Upper lobe of right lung (tissue), 1 donor: ENCODE data around the gene TPH1. TPM values are rescaled to one million over a fixed set of nuclear protein-coding genes. Genes with fewer than 3 reads are reported as not detected.

Experiments
- ATAC-seq: fragments of 200-7000 bp; cut with Tn5 transposase; one replicate; pipeline ENCODE4 v1.9.1; 2020; ENCODE audit warnings: mild to moderate bottlenecking, moderate library complexity
- DNase-seq: peaks from one replicate; pipeline ENCODE4 v3.0.0-alpha.2; 2020
- H3K27ac ChIP-seq: fragments of 200-600 bp; one replicate; pipeline ENCODE4 v1.8.0; 2022
- H3K27me3 ChIP-seq: fragments of 200-600 bp; one replicate; pipeline ENCODE4 v1.8.0; 2022; ENCODE audit warnings: mild to moderate bottlenecking
- H3K36me3 ChIP-seq: fragments of 200-600 bp; one replicate; pipeline ENCODE4 v1.8.0; 2022
- H3K4me1 ChIP-seq: fragments of 200-600 bp; one replicate; pipeline ENCODE4 v1.8.0; 2022
- H3K4me3 ChIP-seq: fragments of 200-600 bp; one replicate; pipeline ENCODE4 v1.8.0; 2022; ENCODE audit warnings: mild to moderate bottlenecking
- H3K9me3 ChIP-seq: fragments of 200-600 bp; one replicate; pipeline ENCODE4 v1.8.0; 2022
- CTCF ChIP-seq: fragments of 200-600 bp; IDR thresholded peaks from one replicate; pipeline ENCODE4 v1.8.0; 2022; ENCODE audit warnings: antibody characterized with exemption
- intact Hi-C: fragments of 100-400 bp; cut with DNase I; formaldehyde crosslinking; loops from one replicate; pipeline ENCODE4 v1.11.0; 2022
- total RNA-seq: library from RNA; stranded (reverse); fragmentation: NEBNext Ultra II Directional; extraction: Animal tissue kit (Norgen Biotek cat#: 25700); gene quantifications from one replicate; pipeline ENCODE4 v1.2.1, GENCODE V29; 2021
- donor health status: DM: no; HTN: yes; CAD: no; lungs with severe emphysema.

The TPH1 gene
- total RNA-seq, 1 donor from 2014 or later, result 0.29 TPM

DNA sequence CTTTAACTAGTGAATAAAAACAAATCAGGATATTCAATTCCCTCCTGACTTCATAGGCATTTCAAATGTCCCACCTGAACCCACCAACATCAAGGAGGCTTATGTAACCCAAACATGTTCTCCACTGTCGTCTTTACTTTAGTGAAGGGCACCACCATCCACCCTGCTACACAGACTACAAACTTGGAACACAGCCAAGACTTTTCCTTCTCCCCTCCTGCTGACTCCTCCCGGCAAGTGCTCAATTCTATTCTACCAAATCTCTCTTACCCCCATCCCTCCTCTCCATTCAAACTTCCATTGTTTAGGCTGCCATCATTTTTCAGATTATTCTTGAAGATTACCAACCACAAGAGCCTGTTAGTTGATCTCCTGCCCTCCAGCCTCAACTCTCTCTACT lies 35.5 kb upstream of the TPH1 start:
- Histone ChIP-seq H3K27ac (no peak overlapping the region), H3K27me3 (no peaks in the 10 kb centered on the region), H3K4me1 (no peaks in the 10 kb centered on the region), H3K4me3 (no peak overlapping the region), H3K9me3 (no peaks in the 10 kb centered on the region), H3K36me3 (peaks cover 52% of the 10 kb centered on the region)
- no peak for TF ChIP-seq CTCF
- intact Hi-C loops, result no loop called here
- ATAC-seq (no peak), DNase-seq (no peak)

GRCh38 chr11:18080451-18080850 lies 34.4 kb upstream of the TPH1 start:
- no peak overlapping the region for H3K27ac ChIP-seq
- no peaks in the 10 kb centered on the region for H3K27me3 ChIP-seq
- DNase-seq, result no peak
- ATAC-seq, result no peak
- H3K4me1 ChIP-seq, result no peaks in the 10 kb centered on the region
- no peaks in the 10 kb centered on the region for H3K9me3 ChIP-seq
- no peak overlapping the region for H3K4me3 ChIP-seq
- peaks cover 41% of the 10 kb centered on the region for H3K36me3 ChIP-seq
- TF ChIP-seq CTCF, result no peak
- intact Hi-C loops, result no loop called here

DNA sequence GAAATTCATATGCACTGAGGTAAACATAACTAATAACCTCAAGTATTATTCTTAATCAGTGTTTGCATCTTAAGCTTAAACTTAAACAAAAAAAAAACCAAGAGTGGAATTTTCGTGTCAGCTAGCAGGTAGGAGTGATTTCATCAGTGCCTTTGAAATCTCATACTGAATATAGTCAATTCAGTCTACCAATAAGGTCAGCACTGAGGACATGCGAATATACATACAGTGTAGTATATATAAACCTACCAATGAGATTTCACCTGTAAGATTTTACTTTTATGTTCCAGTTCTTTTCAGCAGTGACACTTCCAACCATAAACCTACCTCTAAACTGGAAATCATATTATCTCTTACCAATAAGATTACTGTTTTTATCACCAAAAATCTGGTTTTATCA lies 32.8 kb upstream of the TPH1 start:
- no peak for DNase-seq
- Histone ChIP-seq H3K4me3 (no peak overlapping the region), H3K36me3 (peaks cover 38% of the 10 kb centered on the region), H3K4me1 (no peaks in the 10 kb centered on the region), H3K9me3 (no peaks in the 10 kb centered on the region), H3K27me3 (no peaks in the 10 kb centered on the region), H3K27ac (no peak overlapping the region)
- intact Hi-C loops, result no loop called here
- no peak for TF ChIP-seq CTCF
- no peak for ATAC-seq

DNA sequence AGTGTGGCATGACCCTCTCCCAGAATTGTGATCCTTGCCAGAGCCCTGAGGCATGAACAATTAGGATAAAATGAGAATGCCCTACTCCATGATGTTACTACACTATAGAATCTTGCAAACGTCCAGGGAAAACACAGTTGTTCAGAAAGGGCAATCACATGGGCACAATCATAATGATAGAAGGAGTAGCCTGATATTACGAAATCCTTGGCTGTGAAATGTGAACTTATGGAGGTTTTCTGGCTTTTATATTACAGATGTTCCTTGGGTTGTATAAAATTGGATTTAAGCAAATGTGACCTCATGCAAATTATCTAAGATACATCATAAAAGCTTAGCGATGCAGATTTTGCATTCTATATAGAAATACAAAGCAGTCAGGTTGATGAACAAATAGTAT lies 29.4 kb upstream of the TPH1 start:
- DNase-seq (no peak), ATAC-seq (no peak)
- intact Hi-C loops, result no loop called here
- Histone ChIP-seq H3K36me3 (peaks cover 13% of the 10 kb centered on the region), H3K27ac (no peak overlapping the region), H3K27me3 (no peaks in the 10 kb centered on the region), H3K4me3 (no peak overlapping the region), H3K9me3 (no peaks in the 10 kb centered on the region), H3K4me1 (no peaks in the 10 kb centered on the region)
- no peak for TF ChIP-seq CTCF

DNA sequence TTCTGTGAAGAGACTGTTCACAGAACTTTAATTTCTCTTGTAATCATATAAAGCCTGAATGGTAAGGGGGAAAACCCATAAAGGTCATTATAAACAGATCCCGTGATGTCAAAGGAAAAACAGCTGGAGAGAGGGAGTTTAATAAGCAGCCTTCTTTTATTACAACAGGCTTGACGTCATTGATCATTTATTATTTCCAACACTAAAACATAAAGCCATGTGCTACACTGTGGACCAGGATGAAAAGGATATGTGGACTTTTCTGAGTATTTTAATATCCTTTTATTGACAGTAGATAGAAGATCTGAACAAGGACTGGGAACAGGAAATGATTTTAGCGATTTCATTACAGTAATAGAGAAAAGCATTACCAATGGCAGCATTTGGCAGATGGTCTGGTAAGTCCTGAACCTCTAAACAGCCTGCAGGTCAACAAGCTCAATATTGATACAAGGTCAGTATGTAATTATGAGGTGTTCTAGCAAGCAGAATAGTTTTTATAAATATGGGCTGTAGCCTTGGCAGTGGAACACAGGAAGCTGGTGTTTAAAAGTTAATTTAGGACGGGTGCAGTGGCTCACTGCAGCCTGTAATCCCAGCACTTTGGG lies 25.1 kb upstream of the TPH1 start:
- intact Hi-C loops, result no loop called here
- no peak for DNase-seq

More for the DNA sequence above, 25.1 kb upstream of the TPH1 start:
- no peaks in the 10 kb centered on the region for H3K4me1 ChIP-seq
- H3K27me3 ChIP-seq, result no peaks in the 10 kb centered on the region
- ATAC-seq, result no peak
- no peak overlapping the region for H3K4me3 ChIP-seq
- H3K36me3 ChIP-seq, result no peaks in the 10 kb centered on the region
- no peak for TF ChIP-seq CTCF
- H3K27ac ChIP-seq, result no peak overlapping the region
- no peaks in the 10 kb centered on the region for H3K9me3 ChIP-seq
